Cardiac muscle cell (in vitro differentiated cells and primary cell): ENCODE measurements around the gene PFKFB2. TPM values are rescaled to one million over a fixed set of nuclear protein-coding genes. Genes with fewer than 3 reads are reported as not detected.

Source experiments
- DNase-seq, 2 donors: peaks; one replicate each; pipeline versions ENCODE4 v3.0.0 to v3.0.0-alpha.2; 2010 to 2017; ENCODE audit warnings: low read depth in 1 of 2, low spot score in 1 of 2
- H3K27ac ChIP-seq: fragments of 200-600 bp; sonication (generic); 2 replicates; pipeline ENCODE4 v1.5.1; 2016
- H3K27me3 ChIP-seq: fragments of 200-600 bp; sonication (generic); 2 replicates; pipeline ENCODE4 v1.6.0; 2016; ENCODE audit warnings: control low read depth
- H3K36me3 ChIP-seq: fragments of 200-600 bp; sonication (generic); 2 replicates; pipeline ENCODE4 v1.5.1; 2016; ENCODE audit warnings: control low read depth
- H3K4me1 ChIP-seq: fragments of 200-600 bp; sonication (generic); 2 replicates; pipeline ENCODE4 v1.8.1; 2017; ENCODE audit warnings: low read depth, mild to moderate bottlenecking, mixed run types
- H3K4me3 ChIP-seq: fragments of 200-600 bp; sonication (generic); 2 replicates; pipeline ENCODE4 v1.5.1; 2016; ENCODE audit warnings: mild to moderate bottlenecking
- H3K9me3 ChIP-seq: fragments of 200-600 bp; sonication (generic); 2 replicates; pipeline ENCODE4 v1.5.1; 2017; ENCODE audit warnings: low read depth, mild to moderate bottlenecking, control low read depth
- CTCF ChIP-seq: IDR thresholded peaks from 2 replicates; pipeline ENCODE4 v1.5.1; 2012; ENCODE audit warnings: low read depth, mild to moderate bottlenecking, low read length
- polyA plus RNA-seq: library from polyadenylated mRNA; unstranded; fragments of >200 nt; fragmentation: Nextera tagmentation; extraction: Ambion mirVana; gene quantifications from 2 replicates; pipeline ENCODE4 v1.2.1, GENCODE V29; 2016
- total RNA-seq: library from RNA; depleted of rRNA; stranded (reverse); fragments of >200 nt; gene quantifications from 2 replicates; pipeline ENCODE4 v1.2.3, GENCODE V29; 2016

The PFKFB2 gene
- total and polyA plus RNA-seq, 2 experiments from 2014 or later: 3.6 to 6.0 TPM

GRCh38 chr1:207058878-207059867 lies 6.1 kb downstream of the PFKFB2 start:
- H3K36me3 ChIP-seq: peaks cover 5% of the 10 kb centered on the region
- no peaks in the 10 kb centered on the region for H3K27me3 ChIP-seq
- no peak for DNase-seq
- H3K4me3 ChIP-seq: no peak overlapping the region
- no peaks in the 10 kb centered on the region for H3K4me1 ChIP-seq
- TF ChIP-seq CTCF: no peak
- H3K9me3 ChIP-seq: no peaks in the 10 kb centered on the region
- no peak overlapping the region for H3K27ac ChIP-seq

- Histone ChIP-seq H3K4me3 (no peak overlapping the region), H3K4me1 (no peaks in the 10 kb centered on the region), H3K9me3 (no peaks in the 10 kb centered on the region), H3K36me3 (peaks cover 5% of the 10 kb centered on the region), H3K27me3 (no peaks in the 10 kb centered on the region), H3K27ac (no peak overlapping the region)
- TF ChIP-seq CTCF: no peak
- DNase-seq: peak in 1 of 2 donors; percentile 10
These were observed 6.8 kb downstream of the PFKFB2 start for GRCh38 chr1:207059881-207060280.

GRCh38 chr1:207060596-207060995 lies 7.5 kb downstream of the PFKFB2 start:
- peaks cover 5% of the 10 kb centered on the region for H3K36me3 ChIP-seq
- H3K9me3 ChIP-seq: no peaks in the 10 kb centered on the region
- H3K27ac ChIP-seq: no peak overlapping the region
- no peak for DNase-seq
- H3K27me3 ChIP-seq: no peaks in the 10 kb centered on the region
- H3K4me1 ChIP-seq: no peaks in the 10 kb centered on the region
- TF ChIP-seq CTCF: no peak
- no peak overlapping the region for H3K4me3 ChIP-seq

- Histone ChIP-seq H3K27ac (no peak overlapping the region), H3K36me3 (peaks cover 5% of the 10 kb centered on the region), H3K27me3 (no peaks in the 10 kb centered on the region), H3K4me1 (no peaks in the 10 kb centered on the region), H3K4me3 (no peak overlapping the region), H3K9me3 (no peaks in the 10 kb centered on the region)
- TF ChIP-seq CTCF: no peak
- no peak for DNase-seq
These were observed 9.0 kb downstream of the PFKFB2 start for GRCh38 chr1:207062058-207062457.

- no peaks in the 10 kb centered on the region for H3K9me3 ChIP-seq
- H3K4me1 ChIP-seq: no peaks in the 10 kb centered on the region
These were observed 9.9 kb downstream of the PFKFB2 start for GRCh38 chr1:207063014-207063413.

More at GRCh38 chr1:207063014-207063413, 9.9 kb downstream of the PFKFB2 start:
- Histone ChIP-seq H3K36me3 (peaks cover 5% of the 10 kb centered on the region), H3K4me3 (no peak overlapping the region), H3K27ac (no peak overlapping the region), H3K27me3 (no peaks in the 10 kb centered on the region)
- no peak for TF ChIP-seq CTCF
- DNase-seq: no peak
